ENCODE data around the gene DCAF12L1.

DNA sequence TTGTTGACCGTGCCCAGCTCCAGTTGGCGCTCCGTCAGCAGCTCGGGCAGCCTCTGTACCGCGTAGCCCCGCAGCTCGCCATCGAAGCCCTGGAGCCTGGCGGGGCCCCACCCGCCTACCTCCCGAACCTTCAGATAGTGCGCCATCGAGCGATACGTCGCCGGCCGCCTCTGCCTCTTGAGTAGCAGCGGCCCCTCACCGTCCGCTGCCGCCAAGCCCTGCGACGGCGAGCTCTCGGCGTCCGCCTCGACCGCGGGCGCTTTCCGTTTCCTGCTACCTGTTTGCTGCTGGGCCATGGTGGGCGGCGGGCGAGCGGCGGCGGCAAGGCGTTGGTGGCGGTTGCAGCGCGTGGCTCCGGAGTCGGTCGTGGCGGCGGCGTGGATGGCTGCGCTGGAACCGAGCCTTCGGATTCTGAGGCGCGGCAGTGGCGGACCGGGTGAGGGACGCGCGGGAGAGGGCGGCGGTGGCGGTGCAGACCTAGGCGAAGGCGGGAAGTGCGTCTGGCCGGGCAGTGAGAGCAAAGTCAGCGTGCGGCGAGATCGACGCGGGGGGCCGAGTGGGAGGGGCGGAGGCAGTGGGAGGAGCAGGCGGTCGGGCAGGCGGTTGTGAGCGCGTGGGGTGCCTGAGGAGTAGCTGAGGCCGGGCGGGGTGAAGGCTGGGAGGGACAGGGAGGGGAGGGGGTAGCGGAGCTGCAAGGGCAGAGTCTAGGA lies at the start of gene DCAF12L1:
- TF ChIP-seq REST (IDR thresholded peaks at IDR 0.05; ENCODE audit: insufficient read depth in 1 of 2, low read depth in 2 of 2, low read length in 2 of 2) (no peak), TAF1 (IDR thresholded peaks at IDR 0.05; ENCODE audit: borderline replicate concordance, insufficient read depth, low read length) (no peak), POLR2AphosphoS5 (IDR thresholded peaks at IDR 0.05; ENCODE audit: low read depth, low read length) (no peak)
